ENCODE results near the gene TBR1.
A peak's percentile ranks its signal among the peaks of the same experiment; 100 is the strongest.

Gene TBR1

GRCh38 chr2:161414042-161415033 is 1.8 kb upstream of the TBR1 start:
- peak overlapping the region; percentile 5 for H3K4me3 ChIP-seq (ENCODE audit: low read depth, low read length)

- peak overlapping the region; percentile 5 for H3K4me3 ChIP-seq (ENCODE audit: low read depth, low read length)
Measured at GRCh38 chr2:161415034-161415986, 787 bp upstream of the TBR1 start.

DNA sequence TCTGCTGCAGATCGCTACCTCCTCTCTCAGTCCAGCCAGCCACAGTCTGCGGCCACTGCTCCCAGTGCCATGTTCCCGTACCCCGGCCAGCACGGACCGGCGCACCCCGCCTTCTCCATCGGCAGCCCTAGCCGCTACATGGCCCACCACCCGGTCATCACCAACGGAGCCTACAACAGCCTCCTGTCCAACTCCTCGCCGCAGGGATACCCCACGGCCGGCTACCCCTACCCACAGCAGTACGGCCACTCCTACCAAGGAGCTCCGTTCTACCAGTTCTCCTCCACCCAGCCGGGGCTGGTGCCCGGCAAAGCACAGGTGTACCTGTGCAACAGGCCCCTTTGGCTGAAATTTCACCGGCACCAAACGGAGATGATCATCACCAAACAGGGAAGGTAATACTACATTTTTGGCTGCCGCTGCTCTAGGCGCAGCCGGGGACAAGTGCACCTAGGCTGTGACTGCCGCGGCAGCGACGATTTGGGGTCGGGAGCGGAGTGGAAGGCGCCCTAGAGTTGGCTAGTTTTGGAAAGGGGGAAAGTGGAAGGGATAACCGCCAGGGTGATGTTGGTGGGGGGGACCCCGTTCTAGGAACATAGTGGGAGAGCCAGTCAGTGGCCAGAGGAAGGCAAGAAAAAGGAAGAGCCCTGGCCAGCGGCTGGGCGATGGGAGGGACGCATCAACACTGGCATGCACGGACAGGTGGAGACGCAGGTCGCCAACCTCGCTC is 776 bp downstream of the TBR1 start:
- H3K4me3 ChIP-seq (ENCODE audit: low read depth, low read length), result no peak overlapping the region

GRCh38 chr2:161417438-161418274 is 1.6 kb downstream of the TBR1 start:
- H3K4me3 ChIP-seq (ENCODE audit: low read depth, low read length), result no peak overlapping the region

GRCh38 chr2:161418275-161418714 is 2.2 kb downstream of the TBR1 start:
- H3K4me3 ChIP-seq (ENCODE audit: low read depth, low read length), result no peak overlapping the region

GRCh38 chr2:161418715-161419637 is 2.9 kb downstream of the TBR1 start:
- no peak overlapping the region for H3K4me3 ChIP-seq (ENCODE audit: low read depth, low read length)

DNA sequence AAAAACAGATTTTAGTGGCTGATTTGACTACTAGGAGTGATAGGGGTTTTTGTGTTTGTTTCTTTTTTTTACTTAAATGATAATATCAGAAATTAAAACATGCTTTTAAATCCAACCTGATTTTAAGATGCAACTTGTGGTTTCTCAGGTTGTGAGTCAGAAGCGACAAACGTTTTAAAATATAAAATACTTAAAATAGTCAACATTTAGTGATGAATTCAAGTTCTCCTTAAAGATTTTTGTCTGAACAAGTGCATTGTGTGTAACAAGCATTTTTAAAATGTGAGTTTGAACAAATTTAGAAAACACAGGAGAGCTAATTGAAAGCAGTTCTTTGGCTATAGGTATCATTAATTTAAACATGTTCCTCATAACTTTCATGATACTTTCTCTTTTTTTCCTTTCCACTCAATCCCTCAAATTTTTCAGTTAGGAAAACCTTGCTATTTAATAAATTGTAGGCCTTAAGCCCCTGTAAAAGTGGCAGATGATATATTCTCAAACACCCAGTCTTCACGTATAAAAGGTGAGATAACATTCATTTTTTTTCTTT is 3.6 kb downstream of the TBR1 start:
- H3K4me3 ChIP-seq (ENCODE audit: low read depth, low read length), result no peak overlapping the region

GRCh38 chr2:161420406-161421074 is 4.4 kb downstream of the TBR1 start:
- no peak overlapping the region for H3K4me3 ChIP-seq (ENCODE audit: low read depth, low read length)

DNA sequence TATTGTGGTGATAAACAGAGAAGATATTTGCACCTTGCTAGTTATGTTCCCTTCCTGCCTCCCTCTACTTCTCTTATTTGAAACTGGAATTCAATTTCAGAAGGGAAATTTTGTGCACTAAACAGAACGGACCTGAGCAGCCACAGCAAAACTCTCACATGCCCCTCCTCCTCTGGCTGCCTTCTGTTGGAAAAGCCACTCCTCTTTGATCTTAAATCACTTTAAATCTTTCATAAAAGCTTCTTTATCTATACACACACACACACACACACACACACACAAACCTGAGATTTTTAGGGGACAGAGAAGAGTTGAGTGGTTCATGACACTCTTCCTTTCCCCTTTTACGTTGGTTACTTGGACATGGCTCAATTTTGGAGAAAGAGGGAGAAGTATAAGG is 5.6 kb downstream of the TBR1 start:
- no peak overlapping the region for H3K4me3 ChIP-seq (ENCODE audit: low read depth, low read length)

GRCh38 chr2:161422816-161423403 is 6.8 kb downstream of the TBR1 start:
- no peak overlapping the region for H3K4me3 ChIP-seq (ENCODE audit: low read depth, low read length)

DNA sequence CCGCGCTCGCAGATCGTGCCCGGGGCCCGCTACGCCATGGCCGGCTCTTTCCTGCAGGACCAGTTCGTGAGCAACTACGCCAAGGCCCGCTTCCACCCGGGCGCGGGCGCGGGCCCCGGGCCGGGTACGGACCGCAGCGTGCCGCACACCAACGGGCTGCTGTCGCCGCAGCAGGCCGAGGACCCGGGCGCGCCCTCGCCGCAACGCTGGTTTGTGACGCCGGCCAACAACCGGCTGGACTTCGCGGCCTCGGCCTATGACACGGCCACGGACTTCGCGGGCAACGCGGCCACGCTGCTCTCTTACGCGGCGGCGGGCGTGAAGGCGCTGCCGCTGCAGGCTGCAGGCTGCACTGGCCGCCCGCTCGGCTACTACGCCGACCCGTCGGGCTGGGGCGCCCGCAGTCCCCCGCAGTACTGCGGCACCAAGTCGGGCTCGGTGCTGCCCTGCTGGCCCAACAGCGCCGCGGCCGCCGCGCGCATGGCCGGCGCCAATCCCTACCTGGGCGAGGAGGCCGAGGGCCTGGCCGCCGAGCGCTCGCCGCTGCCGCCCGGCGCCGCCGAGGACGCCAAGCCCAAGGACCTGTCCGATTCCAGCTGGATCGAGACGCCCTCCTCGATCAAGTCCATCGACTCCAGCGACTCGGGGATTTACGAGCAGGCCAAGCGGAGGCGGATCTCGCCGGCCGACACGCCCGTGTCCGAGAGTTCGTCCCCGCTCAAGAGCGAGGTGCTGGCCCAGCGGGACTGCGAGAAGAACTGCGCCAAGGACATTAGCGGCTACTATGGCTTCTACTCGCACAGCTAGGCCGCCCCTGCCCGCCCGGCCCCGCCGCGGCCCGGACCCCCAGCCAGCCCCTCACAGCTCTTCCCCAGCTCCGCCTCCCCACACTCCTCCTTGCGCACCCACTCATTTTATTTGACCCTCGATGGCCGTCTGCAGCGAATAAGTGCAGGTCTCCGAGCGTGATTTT is 7.6 kb downstream of the TBR1 start:
- H3K4me3 ChIP-seq (ENCODE audit: low read depth, low read length), result peak overlapping the region; percentile 24

DNA sequence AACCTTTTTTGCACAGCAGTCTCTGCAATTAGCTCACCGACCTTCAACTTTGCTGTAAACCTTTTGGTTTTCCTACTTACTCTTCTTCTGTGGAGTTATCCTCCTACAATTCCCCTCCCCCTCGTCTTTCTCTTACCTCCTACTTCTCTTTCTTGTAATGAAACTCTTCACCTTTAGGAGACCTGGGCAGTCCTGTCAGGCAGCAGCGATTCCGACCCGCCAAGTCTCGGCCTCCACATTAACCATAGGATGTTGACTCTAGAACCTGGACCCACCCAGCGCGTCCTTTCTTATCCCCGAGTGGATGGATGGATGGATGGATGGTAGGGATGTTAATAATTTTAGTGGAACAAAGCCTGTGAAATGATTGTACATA is 8.3 kb downstream of the TBR1 start:
- H3K4me3 ChIP-seq (ENCODE audit: low read depth, low read length), result peak overlapping the region; percentile 24

DNA sequence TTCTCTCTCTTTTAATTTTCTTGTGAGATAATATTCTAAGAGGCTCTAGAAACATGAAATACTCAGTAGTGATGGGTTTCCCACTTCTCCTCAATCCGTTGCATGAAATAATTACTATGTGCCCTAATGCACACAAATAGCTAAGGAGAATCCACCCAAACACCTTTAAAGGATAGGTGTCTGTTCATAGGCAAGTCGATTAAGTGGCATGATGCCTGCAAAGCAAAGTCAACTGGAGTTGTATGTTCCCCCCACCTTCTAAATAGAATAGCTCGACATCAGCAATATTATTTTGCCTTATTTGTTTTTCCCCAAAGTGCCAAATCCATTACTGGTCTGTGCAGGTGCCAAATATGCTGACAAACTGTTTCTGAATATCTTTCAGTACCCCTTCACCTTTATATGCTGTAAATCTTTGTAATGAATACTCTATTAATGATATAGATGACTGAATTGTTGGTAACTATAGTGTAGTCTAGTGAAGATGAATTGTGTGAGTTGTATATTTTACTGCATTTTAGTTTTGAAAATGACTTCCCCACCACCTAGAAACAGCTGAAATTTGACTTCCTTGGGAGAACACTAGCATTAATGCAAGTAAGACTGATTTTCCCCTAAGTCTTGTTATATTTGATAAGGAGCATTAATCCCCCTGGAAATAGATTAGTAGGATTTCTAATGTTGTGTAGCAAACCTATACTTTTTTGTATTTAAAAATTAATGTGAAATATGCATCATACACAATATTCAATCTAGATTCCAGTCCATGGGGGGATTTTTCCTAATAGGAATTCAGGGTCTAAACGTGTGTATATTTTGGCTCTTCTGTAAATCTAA is 9.0 kb downstream of the TBR1 start:
- H3K4me3 ChIP-seq (ENCODE audit: low read depth, low read length), result no peak overlapping the region

DNA sequence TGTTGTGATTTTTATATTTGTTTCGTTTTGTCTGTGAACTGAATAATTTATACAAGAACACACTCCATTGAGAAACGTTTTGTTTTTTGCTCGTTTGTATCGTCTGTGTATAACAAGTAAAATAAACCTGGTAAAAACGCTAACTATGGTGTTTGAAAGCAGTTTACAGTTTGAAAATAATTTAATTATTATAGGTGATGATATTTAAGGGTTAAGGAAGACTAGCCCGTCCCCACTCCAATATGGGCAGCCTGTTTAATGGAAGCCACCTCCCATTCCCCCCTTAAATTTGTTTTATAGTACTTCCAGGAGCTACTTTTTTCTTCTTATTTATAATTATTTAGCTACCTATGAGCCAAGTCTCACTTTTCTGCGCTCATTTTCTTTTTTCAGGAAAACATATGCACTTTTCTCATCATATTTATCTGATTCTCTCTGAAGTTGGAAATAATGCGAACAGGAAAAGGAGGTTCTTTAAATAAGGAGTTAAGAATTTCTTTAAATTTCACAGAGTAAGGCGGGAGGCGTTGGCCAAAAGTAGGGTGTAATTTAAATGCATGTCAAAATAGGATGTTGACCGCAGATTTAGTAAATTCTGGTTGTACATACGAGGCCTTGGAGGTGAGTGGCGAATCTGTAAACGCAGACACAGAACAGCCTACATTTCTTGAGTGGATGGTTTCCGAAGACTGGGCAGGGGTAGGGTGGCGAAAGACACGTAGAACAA is 9.8 kb downstream of the TBR1 start:
- H3K4me3 ChIP-seq (ENCODE audit: low read depth, low read length), result no peak overlapping the region

GRCh38 chr2:161426455-161426921 is 10.4 kb downstream of the TBR1 start:
- no peak overlapping the region for H3K4me3 ChIP-seq (ENCODE audit: low read depth, low read length)
